Ishikawa (cell line): Measurements from ENCODE around the gene OPHN1.

Source experiments
- CREB1 ChIP-seq: IDR thresholded peaks from 2 replicates; pipeline ENCODE4 v1.6.1; 2012; ENCODE audit warnings: low read depth
- EP300 ChIP-seq: IDR thresholded peaks from 2 replicates; pipeline ENCODE4 v1.6.1; 2012; ENCODE audit warnings: borderline replicate concordance
- TCF12 ChIP-seq: IDR thresholded peaks from 2 replicates; pipeline ENCODE4 v1.6.1; 2012; ENCODE audit warnings: low read depth
- TEAD4 ChIP-seq: IDR thresholded peaks from 2 replicates; pipeline ENCODE4 v1.6.1; 2012
- YY1 ChIP-seq: IDR thresholded peaks from 2 replicates; pipeline ENCODE4 v1.6.1; 2012; ENCODE audit warnings: low read depth

- no peak for TF ChIP-seq TCF12
- TF ChIP-seq TEAD4 = no peak
- TF ChIP-seq EP300 = no peak
- no peak for TF ChIP-seq CREB1
- TF ChIP-seq YY1 = no peak
Measured at GRCh38 chrX:68059469-68059868, 373.8 kb downstream of the OPHN1 start.
